H1 (cell line): ENCODE data around the gene PDE3A. TPM values are rescaled to one million over a fixed set of nuclear protein-coding genes. Genes with fewer than 3 reads are reported as not detected.

Experiments
- KDM4A ChIP-seq: IDR thresholded peaks from one replicate; pipeline ENCODE4 v1.7.1; 2012; ENCODE audit warnings: low read depth, mild to moderate bottlenecking, moderate library complexity, low read length, inconsistent platforms; ENCODE audit not compliant: severe bottlenecking
- PHF8 ChIP-seq: fragments of 200-600 bp; sonication (generic); conservative IDR thresholded peaks from 2 replicates; pipeline ENCODE4 v1.7.1; 2012; ENCODE audit warnings: low read depth, mild to moderate bottlenecking, inconsistent platforms, low read length, moderate library complexity
- RAD21 ChIP-seq, 2 experiments: IDR thresholded peaks in 1 of 2; conservative IDR thresholded peaks in 1 of 2; 2 replicates each; pipeline ENCODE4 v1.6.1; 2011; ENCODE audit warnings: low read depth in 2 of 2, low read length in 2 of 2, improper control_type of control experiment in 1 of 2, inconsistent platforms in 1 of 2, mild to moderate bottlenecking in 1 of 2, moderate library complexity in 1 of 2
- polyA plus RNA-seq, 7 experiments: library from polyadenylated mRNA; depleted of rRNA in 3 of 7; stranded (reverse) in 5 of 7; unstranded in 2 of 7; fragments of >200 nt in 5 of 7; fragments of 200-250 nt in 2 of 7; gene quantifications; 1 replicate in 5 of 7; 2 replicates in 1 of 7; 4 replicates in 1 of 7; pipeline versions ENCODE4 v1.2.1 to v1.2.3, GENCODE V29; 2011 to 2013; ENCODE audit warnings: missing spikeins in 2 of 7, mixed read lengths in 2 of 7
- total RNA-seq: library from RNA; stranded (reverse); fragmentation: NEBNext Ultra II Directional; extraction: Animal tissue kit (Norgen Biotek cat#: 25700); gene quantifications from 2 replicates; pipeline ENCODE4 v1.2.1, GENCODE V29; 2021
- TF ChIP-seq, protein P1 (sequence below): IDR thresholded peaks from 2 replicates; pipeline ENCODE4 v1.6.1; 2012; ENCODE audit warnings: inconsistent platforms

The PDE3A gene
- total and polyA plus RNA-seq, 2 of the 8 experiments (the other 6 are each of a cell fraction or from before 2014, with no cell fraction given): 1.4 to 3.4 TPM

DNA sequence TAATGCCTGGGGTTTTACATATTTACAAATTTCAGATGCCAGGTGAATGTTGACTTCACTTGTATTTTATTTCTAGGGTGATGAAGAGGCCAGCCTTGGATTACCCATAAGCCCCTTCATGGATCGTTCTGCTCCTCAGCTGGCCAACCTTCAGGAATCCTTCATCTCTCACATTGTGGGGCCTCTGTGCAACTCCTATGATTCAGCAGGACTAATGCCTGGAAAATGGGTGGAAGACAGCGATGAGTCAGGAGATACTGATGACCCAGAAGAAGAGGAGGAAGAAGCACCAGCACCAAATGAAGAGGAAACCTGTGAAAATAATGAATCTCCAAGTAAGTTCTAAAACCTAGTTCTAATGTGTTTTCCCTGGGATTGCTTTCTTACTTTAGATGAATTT lies 285.5 kb downstream of the PDE3A start (continued):
- TF ChIP-seq, protein P1, sequence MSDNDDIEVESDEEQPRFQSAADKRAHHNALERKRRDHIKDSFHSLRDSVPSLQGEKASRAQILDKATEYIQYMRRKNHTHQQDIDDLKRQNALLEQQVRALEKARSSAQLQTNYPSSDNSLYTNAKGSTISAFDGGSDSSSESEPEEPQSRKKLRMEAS: no peak
- no peak for TF ChIP-seq KDM4A
- no peak for TF ChIP-seq RAD21 (IDR thresholded peaks at IDR 0.05 in 1 of 2, conservative IDR thresholded peaks at IDR 0.05 in 1 of 2; ENCODE audit: low read depth in 2 of 2, low read length in 2 of 2)
- no peak for TF ChIP-seq PHF8
- TF ChIP-seq, all 59 proteins: peak for 0
